HG02852 (cell line): Measurements from ENCODE around the gene UBQLN4.

Experiments used
- ATAC-seq: cut with Tn5 transposase; IDR thresholded peaks from one replicate; pipeline ENCODE4 v1.9.1; 2021; ENCODE audit warnings: mild to moderate bottlenecking, moderate library complexity; ENCODE audit not compliant: unreplicated experiment

Gene UBQLN4

DNA sequence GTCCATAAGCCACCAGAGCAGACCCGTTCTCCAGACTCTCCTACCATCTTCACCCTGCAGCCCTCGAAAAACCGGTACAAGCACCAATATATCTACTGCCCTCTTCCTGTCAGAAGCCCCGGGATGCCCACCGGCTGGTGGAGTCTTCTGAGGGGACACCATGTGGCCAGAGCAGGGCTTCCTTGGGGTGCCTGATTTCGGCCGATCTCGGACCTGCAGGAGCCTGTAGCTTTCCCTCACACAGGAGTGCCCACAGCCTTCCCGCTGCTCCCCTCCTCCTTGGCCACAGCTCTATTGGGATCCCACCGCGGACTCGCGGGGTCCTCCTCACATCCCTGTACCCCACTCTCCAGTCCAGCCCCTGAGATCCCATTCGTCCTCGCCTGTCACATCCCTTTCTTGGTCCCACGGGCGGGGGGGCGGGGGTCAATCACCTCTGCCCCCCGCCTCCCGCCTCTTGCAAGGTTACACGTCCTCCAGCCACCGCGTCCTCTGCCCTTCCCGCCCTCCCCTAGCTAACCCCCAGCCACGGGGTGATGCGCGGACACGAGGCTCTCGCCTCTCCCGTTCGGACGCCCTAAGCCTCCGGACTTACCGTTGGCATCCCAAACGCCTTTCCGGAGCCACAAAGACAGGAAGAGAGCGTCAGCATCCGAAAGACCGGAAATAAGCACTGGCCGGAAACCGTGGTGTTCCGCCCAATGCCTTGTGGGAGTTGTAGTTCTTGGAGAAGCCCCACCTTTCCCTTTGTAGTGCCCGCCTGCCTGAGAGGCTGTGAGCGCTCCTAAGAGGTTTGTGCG, 33.1 kb downstream of the UBQLN4 start, which contains the start of gene SSR2:
Gene SSR2, minus strand, starts transcription at position 659 of the 800 bp plus-strand sequence. CDS start 784 bp downstream, outside the sequence.
- ATAC-seq: peak; percentile 97

DNA sequence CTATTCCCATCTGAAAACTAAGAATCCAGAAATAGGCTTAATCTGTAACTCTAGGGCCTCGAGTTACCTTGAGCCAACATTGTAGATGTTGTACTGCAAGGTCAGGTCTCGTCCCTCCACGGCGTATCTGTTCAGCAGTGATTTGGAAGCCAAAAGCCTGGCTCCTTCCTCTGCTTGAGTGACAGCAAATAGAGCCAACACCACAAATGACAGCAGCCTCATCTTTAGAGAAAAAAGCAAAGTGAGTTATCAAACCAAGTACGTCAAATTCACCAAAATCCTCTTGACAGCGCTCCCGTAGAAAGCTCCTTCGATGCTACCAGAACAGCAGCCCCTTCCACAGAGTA, 33.7 kb downstream of the UBQLN4 start:
- ATAC-seq: no peak

DNA sequence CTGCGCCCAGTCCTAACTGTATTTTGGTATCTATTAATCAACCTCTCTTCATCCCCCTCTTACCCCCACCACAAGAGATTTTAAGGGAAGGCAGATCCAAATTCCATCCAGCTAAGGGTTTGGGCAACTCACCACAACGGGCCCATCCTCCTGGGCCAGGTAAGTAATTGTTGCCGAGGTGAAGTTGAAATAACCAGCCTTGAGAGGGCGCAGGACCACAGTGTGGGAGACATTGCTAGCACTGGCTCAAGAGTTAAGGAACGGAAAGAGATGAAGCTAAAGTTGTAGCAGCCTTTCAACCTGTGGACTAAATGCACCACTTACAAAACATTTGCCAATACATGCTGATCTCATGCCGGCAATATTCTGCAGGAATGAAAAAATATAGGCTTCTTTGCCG, 38.8 kb downstream of the UBQLN4 start:
- no peak for ATAC-seq

DNA sequence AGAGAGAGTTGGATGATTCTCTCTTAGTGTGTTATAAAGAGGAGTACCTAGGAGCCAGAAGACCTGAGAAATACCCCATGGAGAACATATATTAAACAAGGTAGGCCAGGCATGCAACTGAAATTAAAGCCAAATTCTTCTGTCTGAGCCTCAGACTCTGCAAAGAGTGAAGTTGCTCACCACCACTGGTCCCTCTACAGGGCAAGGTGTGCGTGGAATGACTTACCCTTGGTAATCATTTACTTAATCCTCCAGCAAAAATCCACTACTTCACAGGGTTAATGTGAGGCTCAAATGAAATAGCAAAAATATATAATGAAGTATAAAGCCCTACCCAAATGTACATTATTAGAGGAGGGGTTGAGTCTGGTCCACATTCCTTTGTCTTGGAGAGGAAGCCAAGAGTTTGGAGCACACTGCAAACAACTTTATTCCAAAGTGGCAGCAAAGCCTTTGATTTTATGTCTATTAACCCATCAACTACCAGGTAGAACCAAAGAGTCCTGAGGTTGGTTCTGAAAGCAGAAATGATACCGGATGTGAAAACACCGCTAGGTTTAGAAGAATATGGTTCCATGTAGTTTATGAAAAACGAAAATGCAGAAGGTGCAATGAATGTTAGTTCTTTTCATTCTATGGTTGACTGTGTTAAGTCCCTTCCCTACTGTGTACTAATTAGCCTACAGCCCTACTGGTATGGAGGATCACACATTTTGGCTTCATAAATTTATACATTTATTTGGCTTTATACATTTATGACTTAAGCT, 41.4 kb downstream of the UBQLN4 start:
- peak; percentile 83 for ATAC-seq

DNA sequence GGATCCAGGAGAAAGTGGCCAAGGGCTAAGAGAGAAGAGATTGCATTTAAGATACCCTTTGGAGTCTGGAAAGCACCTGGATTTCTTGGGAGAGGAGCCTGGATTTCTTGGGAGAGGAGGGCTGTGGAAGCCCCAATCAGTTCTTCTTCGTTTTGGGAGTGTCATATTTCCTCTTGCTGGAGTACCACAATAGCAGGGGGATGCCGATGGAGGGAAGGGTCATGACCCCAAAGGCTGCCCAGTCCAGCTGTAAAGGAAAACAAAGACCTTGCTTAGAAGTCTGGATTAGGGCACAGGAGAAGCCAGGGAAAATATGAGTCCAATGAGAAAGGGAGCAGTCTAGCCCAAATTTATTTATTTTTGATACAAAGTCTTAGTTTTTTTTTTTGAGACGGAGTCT, 44.2 kb downstream of the UBQLN4 start:
- ATAC-seq: no peak

DNA sequence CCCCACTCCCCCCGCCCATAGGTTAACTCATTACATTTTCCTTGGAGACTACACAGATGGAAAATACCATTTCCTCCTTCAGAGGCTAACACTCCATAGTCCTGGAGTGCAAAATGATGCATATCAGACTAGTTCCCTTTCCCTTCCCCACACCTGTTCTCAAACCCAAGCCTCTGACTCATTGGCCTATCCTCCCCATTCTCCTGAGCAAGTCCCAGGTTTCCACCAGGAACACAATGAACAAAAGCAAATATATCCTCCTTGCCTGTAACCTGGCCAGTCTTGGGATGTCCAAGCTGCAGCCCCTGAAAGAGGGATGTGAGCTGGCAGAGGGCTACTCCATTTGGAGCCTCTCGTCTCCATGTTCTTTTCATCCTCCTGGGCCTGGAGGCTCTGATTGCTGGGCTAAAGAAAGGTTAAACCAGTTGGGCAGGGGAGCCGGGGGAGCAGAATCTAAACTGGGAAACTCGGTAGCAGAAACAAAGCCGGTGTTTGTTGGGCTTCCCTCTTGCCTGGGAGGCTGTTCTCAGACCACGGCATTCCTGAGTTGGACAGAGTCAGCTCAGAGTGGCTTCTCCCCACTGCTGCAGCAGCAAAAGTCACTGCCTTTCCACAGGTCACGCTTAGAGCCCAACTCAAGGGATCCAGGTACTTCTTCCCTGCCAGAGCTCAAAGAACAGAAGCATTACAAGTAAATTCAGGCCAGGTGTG, 46.8 kb downstream of the UBQLN4 start:
- no peak for ATAC-seq

DNA sequence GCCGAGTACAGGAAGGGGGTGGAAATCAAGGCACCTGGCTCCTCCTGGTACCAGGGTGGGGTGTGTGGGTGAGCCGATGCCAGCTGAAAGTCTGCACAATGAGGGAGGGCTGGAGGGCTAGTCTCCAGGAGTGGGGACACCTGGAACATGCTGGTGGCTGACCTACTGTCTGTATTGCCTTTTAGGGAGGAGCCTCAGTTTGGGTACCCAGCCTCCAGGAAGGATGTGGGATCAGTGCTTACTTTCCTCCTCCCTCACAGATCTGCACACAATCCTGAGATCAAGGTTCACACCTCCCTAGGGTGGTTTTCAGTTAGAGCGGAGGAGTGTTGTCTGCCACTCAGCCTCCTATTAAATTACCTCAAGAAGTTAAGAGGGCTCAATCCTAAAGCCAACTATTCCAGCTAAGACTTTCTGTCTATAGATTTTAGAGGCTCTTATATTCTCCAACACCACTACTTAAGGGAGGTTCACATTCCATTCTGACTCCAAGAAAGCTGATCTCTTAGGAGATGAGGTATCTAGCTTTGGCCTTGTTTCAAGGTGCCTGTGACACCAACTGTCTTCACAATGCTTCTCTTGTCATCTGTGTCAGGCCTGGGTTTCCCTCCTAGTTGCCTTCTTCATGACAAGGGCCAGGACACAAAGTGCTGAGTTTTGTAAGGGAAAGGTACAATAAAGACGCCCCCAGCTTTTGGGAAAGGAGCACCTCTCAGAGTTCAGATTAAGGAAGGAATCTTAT, 48.6 kb downstream of the UBQLN4 start:
- ATAC-seq: no peak

DNA sequence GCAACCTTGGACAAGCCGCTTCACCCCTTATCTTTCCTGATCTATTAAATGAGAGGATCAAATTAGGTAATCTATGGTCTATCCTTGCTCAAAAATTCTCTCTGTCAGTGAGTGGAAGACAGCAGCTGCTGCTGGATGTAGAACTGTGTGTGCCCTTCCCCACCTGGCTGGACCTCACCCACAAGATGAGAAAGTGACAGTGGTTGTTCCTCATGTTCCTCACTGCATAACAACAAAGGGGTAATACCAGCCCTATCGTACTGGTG, 49.7 kb downstream of the UBQLN4 start:
- no peak for ATAC-seq

DNA sequence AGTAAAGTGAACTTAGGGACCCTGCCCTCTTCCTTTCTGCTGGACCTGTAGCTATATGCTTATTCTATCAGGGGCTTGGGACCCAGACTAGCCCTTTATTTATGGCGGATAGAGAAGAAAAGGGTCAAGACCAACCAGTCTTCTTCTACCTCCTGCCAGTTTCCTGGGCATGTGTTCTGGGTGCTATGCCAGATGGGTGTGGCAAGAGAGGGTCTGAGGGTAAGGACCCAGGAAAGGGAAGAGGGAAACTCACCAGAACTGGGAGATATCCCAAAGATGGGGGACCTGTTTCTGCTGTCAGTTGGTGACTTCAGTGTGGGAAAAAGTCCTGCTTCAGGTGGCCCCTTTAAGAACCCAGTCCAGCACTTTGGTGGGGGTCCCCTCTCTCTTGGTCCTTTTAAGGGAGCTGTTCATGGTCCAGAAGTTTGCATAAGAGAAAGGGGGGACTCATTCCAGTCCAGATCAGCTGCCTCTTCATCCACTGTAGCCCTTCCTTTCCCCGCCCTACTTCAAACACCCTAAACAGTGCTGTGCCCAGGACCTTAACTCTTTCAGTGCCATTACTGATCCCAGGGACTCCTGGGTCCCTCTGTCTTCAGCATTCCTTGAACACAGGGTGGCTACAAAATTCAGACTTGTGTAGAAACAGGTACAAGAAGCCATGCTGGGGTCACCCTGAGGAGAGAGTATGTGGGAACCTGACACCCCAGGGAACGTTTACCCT, 51.2 kb downstream of the UBQLN4 start:
- no peak for ATAC-seq

DNA sequence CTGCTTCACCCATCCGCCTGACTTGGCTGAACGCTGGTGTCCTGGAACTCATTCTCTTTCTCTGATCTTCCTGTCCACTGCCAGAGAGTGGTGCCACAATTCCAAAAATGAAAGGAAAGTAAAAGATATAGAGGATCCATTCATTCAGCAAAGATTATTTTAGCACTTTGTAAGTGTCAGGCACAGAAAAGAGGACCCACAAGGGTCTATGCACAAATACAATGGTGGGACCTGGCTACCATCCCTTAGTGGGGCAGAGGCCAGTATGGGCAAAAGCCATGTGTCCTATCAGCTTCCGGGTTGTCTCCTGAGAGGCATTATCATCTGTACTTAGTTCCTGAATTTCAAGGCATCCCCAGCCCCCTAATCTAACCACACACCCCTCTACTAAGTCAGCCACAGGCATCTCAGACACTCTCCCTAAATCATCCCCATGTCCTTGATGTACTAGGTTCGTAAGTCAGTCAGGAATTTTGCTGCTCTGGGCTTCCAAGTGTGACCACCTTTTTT, 51.9 kb downstream of the UBQLN4 start:
- ATAC-seq: no peak

DNA sequence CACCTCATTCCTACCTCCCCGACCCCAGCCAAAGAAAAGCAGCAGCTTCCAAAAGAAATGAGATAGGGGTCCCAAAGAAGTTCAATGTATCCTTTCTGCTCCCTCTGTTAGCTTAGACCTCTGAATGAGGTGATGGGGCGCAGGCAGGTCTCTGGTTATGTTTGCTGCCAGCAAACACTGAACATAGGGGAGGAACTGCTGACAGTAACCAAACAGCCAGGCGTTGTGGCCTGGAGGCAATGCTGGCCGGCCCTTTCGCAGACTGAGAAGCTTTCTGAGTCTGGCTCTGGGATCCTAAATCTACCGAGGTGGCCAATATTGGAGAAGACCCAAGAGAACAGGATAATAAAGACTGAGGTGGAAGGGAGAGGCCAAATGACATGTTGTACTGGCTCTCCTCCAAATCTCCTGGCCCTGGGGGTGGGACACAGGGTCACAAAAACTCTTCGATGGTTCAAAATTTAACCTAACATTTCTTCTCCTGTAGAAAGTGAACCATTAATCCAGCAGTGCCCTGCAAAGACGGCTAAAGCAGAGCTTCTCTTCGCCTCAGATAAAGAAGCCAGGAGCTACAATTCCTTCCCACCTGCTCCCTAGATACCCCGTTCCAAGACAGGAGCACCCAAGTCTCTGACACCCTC, 52.5 kb downstream of the UBQLN4 start:
- ATAC-seq: no peak

DNA sequence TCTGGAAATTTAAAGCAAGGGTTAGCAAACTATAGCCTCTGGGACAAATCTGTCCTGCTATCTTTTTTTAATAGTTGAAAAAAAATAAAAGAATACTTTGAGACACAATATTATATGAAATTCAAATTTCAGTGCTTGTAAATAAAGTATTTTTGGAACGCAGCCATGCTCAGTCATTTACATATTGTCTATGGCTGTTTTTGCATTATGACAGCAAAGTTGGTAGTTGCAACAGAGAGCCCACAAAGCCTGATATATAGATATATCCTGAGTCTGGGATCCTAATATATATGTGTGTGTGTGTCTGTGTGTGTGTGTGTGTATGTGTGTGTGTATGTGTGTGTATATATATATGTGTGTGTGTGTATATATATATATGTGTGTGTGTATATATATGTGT, 53.6 kb downstream of the UBQLN4 start:
- no peak for ATAC-seq

DNA sequence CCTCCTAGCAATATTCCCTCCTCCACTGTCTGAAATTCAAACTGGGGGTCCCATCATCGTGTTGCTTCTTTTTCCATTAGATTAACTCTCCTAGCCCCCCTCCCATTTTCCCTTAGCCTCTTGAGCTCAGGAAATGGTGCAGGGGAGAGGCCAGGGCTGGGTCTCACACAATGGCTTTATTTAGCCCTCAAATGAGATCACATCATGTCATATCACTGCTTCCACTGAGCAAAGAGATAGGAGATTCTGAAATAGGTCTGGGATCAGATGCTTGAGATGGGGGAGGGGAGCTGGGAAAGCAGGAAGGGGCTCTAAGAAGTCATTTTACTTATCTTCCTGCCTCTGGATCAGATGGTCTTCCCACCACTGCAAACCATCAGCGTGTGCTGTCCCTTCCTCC, 57.4 kb downstream of the UBQLN4 start:
- ATAC-seq: no peak

DNA sequence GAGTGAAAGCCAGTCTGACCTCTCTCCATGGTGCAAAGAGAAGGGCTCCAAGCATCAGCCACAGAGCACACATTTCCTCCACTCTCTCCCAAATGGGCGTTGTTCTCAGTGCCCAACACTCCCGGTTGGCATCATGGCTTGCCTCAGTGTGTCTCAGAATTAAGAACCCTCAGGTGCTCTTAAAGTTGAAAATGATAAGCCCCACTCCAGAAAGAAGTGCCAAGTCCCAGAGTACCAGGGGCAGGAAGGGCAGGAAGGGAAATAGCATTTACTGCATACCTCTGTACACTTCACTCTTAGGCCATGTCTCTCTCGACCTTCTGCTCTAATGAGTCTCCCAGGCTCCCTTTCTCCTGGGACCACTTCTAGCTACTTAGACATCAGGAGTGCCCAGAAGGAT, 60.0 kb downstream of the UBQLN4 start:
- ATAC-seq: no peak

DNA sequence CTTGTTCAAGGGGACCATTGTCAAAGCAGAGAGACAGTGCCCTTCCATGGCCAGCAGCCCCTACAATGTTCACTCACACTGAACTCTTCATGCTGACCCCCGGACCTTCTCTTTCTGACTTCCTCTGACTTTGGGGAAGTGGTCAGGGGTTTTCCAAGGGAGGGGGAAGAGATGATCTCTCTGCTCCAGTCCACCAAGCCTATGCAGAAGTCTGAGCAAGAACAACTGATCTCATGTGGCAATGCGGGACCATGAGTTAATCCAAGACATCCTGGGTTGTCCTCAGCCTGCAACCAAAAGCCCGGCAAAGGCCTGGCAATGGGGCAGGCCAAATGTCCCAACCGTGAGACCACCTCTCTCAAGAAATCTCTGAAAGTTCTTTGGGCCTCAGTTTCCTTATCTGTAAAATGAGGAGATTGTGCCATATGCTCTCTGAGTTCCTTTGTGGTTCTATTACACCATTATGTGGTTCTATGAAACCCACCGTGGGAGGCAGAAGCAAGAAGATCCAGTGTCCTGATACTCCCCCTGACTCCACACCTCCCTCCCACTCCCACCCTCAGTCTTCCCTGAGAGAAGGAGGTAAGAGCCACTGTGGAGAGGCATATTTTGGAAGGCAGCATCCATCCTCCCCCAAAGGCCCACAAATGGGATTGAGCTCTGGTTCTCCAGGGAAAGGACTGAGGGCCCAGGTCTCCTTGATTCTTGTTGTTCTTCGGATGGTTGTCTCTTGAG, 63.4 kb downstream of the UBQLN4 start:
- ATAC-seq: no peak

DNA sequence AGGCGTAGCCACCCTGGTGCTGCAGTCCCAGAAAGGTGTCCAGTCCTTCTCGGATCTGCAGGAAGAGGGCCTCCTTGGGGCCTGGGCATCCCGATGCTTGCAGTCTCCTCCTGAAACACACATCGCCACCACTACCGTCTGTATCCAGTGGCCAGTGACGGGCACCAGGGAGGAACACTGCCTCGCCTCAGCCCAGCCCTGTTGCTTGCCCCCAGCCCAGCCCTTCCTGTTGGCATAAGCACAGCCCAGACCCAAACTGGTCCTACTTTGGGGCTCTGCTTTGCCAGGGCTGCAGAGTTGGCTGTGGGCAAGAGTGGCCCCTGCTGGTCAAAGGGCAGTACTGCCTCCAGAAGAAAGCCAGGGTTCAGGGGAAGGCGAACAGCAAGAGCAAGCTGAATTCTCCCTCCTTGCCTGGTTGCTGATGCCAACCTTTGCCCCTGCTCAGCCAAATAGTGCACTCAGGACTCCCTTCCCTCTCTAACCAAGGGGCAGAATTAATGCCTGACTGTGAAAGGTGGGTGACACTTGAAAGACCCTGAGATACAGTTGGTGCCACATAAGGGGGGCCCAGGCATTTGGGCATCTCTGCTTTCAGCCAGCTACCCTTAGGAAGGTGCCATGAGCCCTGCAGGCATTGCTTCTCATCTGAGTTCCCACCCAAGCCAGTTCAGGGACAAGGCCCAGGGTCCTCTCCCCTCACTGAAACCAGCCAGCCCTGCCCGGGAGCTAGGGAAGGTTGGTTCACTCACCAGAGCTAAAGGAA, 64.2 kb downstream of the UBQLN4 start:
- no peak for ATAC-seq
